ENCODE data around the gene FRMD6. TPM values are rescaled to one million over a fixed set of nuclear protein-coding genes. Genes with fewer than 3 reads are reported as not detected.

The FRMD6 gene
- total RNA-seq, 1 donor from 2014 or later = 10.0 TPM

DNA sequence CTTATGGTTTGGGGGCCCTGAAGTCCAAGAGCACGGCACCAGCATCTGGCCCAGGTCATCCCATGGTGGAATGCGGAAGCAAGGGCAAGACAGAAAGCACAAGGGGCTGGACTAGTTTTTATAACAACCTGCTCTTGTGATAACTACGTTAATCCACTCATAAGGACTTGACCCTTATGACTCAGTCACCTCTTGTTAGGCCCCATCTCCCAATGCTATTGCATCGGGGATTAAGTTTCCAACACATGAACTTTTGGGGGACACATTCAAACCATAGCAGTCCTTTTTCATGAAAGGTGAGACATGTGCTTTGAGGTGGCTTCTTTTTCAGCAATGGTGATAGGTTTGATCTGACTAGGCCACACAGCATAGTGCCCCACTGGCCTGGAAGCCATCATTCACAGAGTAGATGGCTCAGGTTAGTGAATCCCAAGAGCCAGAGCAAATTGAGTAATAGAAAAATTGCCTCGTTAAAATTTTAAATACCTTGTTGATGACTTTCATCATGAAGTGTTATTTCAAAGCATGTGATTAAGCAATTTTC lies 12.1 kb downstream of the FRMD6 start:
- no peak for DNase-seq
- Histone ChIP-seq H3K27me3 (ENCODE audit: low read depth) (no peaks in the 10 kb centered on the region), H3K9me3 (no peaks in the 10 kb centered on the region), H3K27ac (no peak overlapping the region), H3K4me3 (no peak overlapping the region), H3K36me3 (no peaks in the 10 kb centered on the region), H3K4me1 (no peaks in the 10 kb centered on the region)
- ATAC-seq = no peak
- TF ChIP-seq, protein P1, sequence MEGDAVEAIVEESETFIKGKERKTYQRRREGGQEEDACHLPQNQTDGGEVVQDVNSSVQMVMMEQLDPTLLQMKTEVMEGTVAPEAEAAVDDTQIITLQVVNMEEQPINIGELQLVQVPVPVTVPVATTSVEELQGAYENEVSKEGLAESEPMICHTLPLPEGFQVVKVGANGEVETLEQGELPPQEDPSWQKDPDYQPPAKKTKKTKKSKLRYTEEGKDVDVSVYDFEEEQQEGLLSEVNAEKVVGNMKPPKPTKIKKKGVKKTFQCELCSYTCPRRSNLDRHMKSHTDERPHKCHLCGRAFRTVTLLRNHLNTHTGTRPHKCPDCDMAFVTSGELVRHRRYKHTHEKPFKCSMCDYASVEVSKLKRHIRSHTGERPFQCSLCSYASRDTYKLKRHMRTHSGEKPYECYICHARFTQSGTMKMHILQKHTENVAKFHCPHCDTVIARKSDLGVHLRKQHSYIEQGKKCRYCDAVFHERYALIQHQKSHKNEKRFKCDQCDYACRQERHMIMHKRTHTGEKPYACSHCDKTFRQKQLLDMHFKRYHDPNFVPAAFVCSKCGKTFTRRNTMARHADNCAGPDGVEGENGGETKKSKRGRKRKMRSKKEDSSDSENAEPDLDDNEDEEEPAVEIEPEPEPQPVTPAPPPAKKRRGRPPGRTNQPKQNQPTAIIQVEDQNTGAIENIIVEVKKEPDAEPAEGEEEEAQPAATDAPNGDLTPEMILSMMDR (IDR thresholded peaks at IDR 0.05) = no peak
- intact Hi-C loops (cut with DNase I) = no loop called here

GRCh38 chr14:51666070-51666469 lies 14.4 kb downstream of the FRMD6 start:
- intact Hi-C loops (cut with DNase I) = no loop called here
- no peaks in the 10 kb centered on the region for H3K9me3 ChIP-seq
- DNase-seq (no peak), ATAC-seq (no peak)
- no peak overlapping the region for H3K4me3 ChIP-seq
- TF ChIP-seq, protein P1 (IDR thresholded peaks at IDR 0.05) = no peak
- H3K27me3 ChIP-seq (ENCODE audit: low read depth) = no peaks in the 10 kb centered on the region
- no peaks in the 10 kb centered on the region for H3K4me1 ChIP-seq
- H3K36me3 ChIP-seq = no peaks in the 10 kb centered on the region
- no peak overlapping the region for H3K27ac ChIP-seq

DNA sequence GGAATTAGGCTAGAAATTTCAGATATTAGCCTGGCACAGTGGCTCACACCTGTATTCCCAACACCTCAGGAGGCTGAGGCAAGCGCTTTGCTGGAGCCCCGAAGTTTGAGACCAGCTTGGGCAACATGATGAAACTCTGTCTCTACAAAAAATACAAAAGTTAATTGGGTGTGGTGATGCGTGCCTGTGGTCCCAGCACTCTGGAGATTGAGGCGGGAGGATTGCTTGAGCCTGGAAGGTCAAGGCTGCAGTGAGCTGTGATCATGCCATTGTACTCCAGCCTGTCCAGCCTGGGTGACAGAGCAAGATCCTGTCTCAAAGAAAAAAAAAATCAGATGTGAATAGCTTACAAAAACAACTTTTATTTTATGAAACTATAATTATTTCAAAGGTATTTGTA lies 15.1 kb downstream of the FRMD6 start:
- ATAC-seq = no peak
- Histone ChIP-seq H3K9me3 (no peaks in the 10 kb centered on the region), H3K27ac (no peak overlapping the region), H3K27me3 (ENCODE audit: low read depth) (no peaks in the 10 kb centered on the region), H3K4me3 (no peak overlapping the region), H3K4me1 (no peaks in the 10 kb centered on the region), H3K36me3 (no peaks in the 10 kb centered on the region)
- TF ChIP-seq, protein P1 (IDR thresholded peaks at IDR 0.05) = no peak
- DNase-seq = no peak
- intact Hi-C loops (cut with DNase I) = no loop called here

DNA sequence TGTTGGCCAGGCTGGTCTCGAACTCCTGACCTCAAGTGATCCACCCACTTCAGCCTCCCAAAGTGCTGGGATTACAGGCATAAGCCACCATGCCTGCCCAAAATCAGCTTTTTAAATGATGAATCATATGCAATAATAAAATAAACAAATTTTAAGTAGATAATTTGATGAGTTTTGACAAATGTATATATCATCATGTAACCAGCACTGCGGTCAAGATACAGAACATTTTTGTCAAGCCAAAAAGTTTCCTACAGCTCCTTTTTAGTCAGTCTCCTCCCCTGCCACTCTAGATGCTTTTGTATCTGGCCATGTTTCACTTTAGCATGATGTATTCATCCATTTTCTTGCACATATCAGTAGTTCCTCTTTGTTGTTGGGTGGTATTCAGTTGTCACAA lies 17.2 kb downstream of the FRMD6 start:
- intact Hi-C loops (cut with DNase I) = no loop called here
- TF ChIP-seq, protein P1 (IDR thresholded peaks at IDR 0.05) = no peak
- DNase-seq = no peak

DNA sequence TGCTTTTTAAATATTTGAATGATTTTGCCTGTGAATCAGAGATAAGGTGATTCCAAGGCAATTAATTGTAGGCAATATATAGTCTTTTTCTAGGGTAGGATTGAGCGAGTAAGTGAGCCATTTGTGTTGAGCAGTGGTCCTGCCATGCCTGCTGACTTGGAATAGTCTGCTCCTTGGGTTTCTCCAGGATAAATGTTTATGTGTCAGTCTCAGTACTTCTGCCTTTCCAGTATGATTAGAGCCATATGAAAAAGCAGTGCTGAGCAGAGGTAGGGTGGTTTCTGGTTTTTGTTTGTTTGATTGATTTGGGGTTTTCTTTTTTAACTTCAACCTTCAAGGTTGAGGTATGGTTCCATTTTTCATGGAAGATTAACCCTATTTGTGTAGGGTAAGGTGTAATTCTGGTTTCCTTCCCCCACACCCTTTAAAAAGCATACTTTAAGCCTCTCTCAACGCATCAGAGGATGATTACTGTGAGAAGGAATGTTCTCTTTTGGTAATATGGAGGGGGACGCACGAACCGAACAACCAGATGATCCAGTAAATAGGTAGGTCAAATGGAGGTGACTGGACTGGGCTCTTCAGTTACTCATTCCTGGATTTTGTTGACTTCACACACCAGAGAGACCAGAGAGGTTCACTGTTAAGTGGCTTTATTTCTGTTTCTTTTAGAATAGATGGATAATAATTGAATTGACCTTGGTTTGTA lies 22.7 kb downstream of the FRMD6 start:
- Histone ChIP-seq H3K27ac (no peak overlapping the region), H3K36me3 (no peaks in the 10 kb centered on the region), H3K4me3 (no peak overlapping the region), H3K27me3 (ENCODE audit: low read depth) (no peaks in the 10 kb centered on the region), H3K9me3 (no peaks in the 10 kb centered on the region), H3K4me1 (no peaks in the 10 kb centered on the region)
- no peak for ATAC-seq
- no peak for DNase-seq
- TF ChIP-seq, protein P1 (IDR thresholded peaks at IDR 0.05) = no peak
- intact Hi-C loops (cut with DNase I) = no loop called here

More for the DNA sequence above, 17.2 kb downstream of the FRMD6 start:
- H3K9me3 ChIP-seq = no peaks in the 10 kb centered on the region
- no peak overlapping the region for H3K27ac ChIP-seq
- no peaks in the 10 kb centered on the region for H3K27me3 ChIP-seq (ENCODE audit: low read depth)
- H3K4me1 ChIP-seq = no peaks in the 10 kb centered on the region
- ATAC-seq = no peak
- H3K4me3 ChIP-seq = no peak overlapping the region
- H3K36me3 ChIP-seq = no peaks in the 10 kb centered on the region

Measured in lower lobe of right lung (tissue), 2 donors.